Astrocyte of the cerebellum (primary cell): Measurements from ENCODE around the gene HSPA1L.

Experiments used
- DNase-seq: peaks from one replicate; pipeline ENCODE4 v3.0.0-alpha.2; 2011; ENCODE audit warnings: low read depth
- H3K4me3 ChIP-seq: 2 replicates; pipeline ENCODE4 v1.5.1; 2011; ENCODE audit warnings: mild to moderate bottlenecking, low read depth, low read length, moderate library complexity
- in situ Hi-C: cut with HindIII; loops from 2 replicates; pipeline ENCODE4 v1.10.0; 2017; ENCODE audit warnings: low sequenced_read_pairs
- TF ChIP-seq, protein P1 (sequence below): IDR thresholded peaks from 2 replicates; pipeline ENCODE4 v1.5.1; 2012; ENCODE audit warnings: low read length, low read depth, moderate library complexity, mild to moderate bottlenecking; ENCODE audit errors: missing control alignments

HSPA1L gene

DNA sequence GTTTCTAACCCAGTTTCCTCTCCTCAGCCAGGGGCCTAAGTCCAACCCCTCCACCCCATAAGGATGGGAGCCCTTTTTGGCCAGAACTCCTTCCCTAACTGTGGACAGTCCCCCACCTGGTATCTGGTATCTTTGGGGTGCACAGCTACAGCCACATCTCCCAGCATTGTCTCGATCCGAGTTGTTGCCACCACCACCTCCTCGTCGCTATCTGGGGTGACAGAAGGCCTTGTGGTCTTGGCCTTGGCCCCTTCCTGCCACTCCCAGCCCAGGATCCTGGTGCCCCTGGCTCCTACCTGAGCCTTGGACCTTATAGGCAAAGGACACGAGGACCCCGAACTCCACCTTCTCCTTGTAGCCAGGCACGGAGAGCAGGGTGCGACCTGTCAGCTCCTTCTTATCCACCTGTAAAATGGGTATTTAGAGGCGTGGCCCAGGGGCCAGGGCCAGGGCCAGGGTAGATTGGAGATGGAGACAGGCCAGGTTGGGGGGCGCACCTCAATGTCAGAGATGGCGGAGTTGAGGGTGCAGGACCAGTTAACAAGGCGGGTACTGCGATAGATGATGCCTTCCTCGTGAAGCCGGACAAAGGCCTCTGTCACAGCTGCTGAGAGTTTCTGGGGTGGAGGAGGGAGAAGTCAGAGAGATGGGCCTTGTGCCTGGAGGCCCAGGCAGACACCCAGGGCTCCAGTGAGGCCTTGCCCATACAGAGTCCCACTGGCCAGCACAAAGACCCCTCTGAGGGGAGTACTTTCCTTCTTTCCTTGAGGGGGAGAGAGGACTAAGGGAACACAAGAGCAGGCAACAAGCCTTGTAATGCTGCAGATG is 30.8 kb downstream of the HSPA1L start:
- no peak for DNase-seq
- in situ Hi-C loops, result no loop called here
- TF ChIP-seq, protein P1, sequence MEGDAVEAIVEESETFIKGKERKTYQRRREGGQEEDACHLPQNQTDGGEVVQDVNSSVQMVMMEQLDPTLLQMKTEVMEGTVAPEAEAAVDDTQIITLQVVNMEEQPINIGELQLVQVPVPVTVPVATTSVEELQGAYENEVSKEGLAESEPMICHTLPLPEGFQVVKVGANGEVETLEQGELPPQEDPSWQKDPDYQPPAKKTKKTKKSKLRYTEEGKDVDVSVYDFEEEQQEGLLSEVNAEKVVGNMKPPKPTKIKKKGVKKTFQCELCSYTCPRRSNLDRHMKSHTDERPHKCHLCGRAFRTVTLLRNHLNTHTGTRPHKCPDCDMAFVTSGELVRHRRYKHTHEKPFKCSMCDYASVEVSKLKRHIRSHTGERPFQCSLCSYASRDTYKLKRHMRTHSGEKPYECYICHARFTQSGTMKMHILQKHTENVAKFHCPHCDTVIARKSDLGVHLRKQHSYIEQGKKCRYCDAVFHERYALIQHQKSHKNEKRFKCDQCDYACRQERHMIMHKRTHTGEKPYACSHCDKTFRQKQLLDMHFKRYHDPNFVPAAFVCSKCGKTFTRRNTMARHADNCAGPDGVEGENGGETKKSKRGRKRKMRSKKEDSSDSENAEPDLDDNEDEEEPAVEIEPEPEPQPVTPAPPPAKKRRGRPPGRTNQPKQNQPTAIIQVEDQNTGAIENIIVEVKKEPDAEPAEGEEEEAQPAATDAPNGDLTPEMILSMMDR, result no peak
- no peak overlapping the region for H3K4me3 ChIP-seq

DNA sequence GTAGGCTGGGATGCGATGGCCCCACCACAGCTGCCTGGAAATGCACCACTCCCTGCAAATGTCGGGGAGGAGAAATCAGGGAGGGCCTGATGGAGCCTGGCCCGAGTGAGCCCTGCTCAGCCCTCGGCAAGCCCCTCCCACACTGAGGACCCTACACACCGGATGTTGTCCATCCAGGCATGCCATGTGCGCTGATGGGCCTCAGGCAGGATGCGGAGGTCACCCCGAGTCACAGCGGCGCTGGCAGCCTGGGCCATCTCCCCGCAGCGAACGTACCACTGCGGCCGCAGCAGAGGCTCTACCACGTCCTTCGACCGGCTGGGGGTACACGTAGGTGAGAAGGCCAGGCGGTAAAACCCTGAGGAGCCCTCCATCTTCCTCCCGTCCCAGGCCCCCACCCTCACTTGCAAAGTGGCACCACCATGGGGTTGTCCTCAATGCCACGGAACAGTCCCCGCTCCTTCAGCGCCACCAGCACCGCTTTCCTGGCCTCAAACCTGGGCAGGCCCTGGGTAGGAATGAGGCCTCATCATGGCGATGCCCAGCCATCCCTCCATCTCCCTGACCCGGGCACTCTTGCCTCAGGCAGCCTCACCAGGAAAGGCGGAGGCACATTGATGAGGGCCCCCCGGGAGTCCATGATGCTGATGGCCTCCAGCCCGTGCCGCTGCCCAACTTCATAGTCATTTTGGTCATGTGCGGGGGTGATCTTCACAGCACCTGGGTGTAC is 32.8 kb downstream of the HSPA1L start:
- TF ChIP-seq, protein P1, result no peak
- in situ Hi-C loops, result no loop called here
- no peak overlapping the region for H3K4me3 ChIP-seq
- DNase-seq, result no peak

DNA sequence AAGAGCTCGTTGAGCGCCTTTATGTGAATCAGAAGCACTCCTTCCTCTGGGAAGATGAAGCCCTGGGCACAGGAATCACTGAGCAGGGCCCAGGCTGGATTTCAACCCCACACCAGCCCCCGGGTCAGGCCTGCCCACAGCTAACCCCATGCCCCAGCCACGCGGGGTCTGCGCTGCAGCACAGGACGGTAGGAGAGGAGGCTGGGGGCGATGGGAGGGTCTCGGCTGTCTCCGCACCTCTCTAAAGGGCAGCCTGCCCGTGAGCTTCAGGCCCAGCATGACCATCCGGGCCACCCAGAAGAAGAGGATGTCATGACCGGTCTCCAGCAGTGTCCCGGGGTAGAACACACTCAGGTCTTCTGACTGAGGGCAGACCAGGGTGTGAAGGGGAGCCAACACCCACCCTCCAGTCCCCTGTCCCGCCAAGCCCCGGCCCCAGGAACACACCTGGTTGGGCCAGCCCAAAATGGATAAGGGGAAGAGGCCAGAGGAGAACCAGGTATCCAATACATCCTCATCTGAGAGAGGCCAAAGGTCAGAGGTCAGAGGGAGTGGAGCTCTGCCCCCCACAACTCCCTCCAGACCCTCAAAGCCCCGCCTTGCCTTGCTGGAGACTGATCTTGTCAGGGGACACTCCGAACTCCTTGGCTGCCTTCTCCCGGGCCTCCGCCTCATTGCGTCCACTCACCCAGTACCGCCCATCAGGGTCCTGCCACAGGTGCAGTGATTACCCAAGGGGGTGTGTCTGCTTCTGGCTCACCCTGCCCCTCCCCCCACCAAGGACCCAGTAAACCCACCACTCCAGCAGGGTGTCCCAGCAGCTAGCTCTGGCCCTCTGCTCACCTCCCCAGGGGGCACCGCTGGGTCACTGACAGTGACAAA is 33.6 kb downstream of the HSPA1L start:
- no peak for DNase-seq
- TF ChIP-seq, protein P1, result no peak
- H3K4me3 ChIP-seq, result no peak overlapping the region
- in situ Hi-C loops, result no loop called here

DNA sequence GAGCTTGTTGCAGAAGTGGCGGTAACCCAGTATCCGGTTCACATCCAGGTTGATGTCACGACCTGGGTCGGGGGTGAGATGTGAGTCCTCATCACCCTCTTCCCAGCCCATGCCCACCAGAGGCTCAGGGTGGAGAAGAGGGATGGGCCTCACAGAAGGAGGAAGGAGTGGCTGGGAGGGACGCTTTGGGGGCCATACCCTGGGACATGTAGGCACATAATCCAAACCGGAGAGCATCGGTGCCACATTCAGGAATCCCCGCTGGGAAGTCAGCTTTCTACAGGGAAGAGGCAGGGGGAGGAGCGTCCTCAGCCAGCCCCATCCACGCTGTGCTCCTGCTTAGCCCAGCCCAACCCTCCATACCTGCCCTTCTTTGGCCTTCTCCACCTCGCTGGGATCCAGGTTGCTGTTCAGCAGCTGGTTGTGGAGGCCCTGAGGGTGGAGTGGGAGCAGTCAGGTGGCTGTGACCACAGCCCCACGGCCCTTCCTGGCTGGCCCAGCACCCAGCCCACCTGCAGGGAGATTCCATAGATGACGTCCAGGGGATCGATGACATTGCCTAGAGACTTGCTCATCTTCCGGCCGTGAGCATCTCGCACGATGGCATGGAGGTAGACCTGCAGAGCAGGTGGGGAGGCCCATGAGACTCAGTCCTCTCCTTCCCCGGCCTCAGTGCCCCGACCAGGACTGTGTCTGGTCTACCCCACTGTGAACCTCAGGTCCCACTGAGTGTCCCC is 34.4 kb downstream of the HSPA1L start:
- no peak overlapping the region for H3K4me3 ChIP-seq
- no peak for DNase-seq
- TF ChIP-seq, protein P1, result no peak
- in situ Hi-C loops, result no loop called here

DNA sequence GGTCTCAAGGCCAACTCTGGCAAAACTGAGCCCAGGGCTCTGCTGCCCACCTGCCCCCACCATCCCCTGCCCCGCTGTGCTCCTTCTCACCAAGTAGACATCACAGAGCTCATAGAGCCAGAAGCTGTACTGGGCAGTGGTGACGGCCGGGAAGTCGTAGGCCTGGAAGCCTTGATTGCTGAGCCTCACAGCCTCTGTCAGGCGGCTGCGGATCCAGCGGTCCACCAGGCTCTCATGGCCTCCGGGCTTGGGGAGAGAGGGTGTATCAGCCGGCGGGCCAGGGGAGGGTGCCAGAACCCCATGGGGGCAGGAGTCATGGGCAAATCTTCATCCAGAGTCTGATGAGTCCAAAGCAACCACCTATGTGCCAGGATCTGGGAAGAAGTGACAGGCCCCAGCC is 35.2 kb downstream of the HSPA1L start:
- no peak for DNase-seq
- no peak overlapping the region for H3K4me3 ChIP-seq
- in situ Hi-C loops, result no loop called here
- TF ChIP-seq, protein P1, result no peak
